Activated CD4-positive, alpha-beta memory T cell treated with anti-CD3 and anti-CD28 coated beads, Interleukin-2, amount 10 ng/mL, durations not matched to agents 7 days and 5 days (primary cell): ENCODE data around the gene C1QL3. TPM values are rescaled to one million over a fixed set of nuclear protein-coding genes. Genes with fewer than 3 reads are reported as not detected.
A peak's percentile ranks its signal among the peaks of the same experiment; 100 is the strongest.

ENCODE experiments used
- CTCF ChIA-PET: fragments of 350-600 bp; sonication (Branson Sonifier 250); formaldehyde crosslinking; loops from one replicate; lab custom pipeline; 2021; ENCODE audit warnings: antibody characterized with exemption, inconsistent platforms; lab: Charles Lee
- POLR2A ChIA-PET: fragments of 350-600 bp; sonication (Branson Sonifier 250); formaldehyde crosslinking; loops from one replicate; lab custom pipeline; 2021; ENCODE audit warnings: antibody characterized with exemption; lab: Charles Lee
- DNase-seq: peaks from one replicate; pipeline ENCODE4 v3.0.0-alpha.2; 2020
- H3K27ac Mint-ChIP-seq: one replicate; pipeline ENCODE4 v1.8.0; 2021; ENCODE audit warnings: mild to moderate bottlenecking, mixed read lengths
- H3K27me3 Mint-ChIP-seq: one replicate; pipeline ENCODE4 v1.8.0; 2021; ENCODE audit warnings: mixed read lengths
- H3K36me3 Mint-ChIP-seq: one replicate; pipeline ENCODE4 v1.8.0; 2021; ENCODE audit warnings: low read depth, mixed read lengths
- H3K4me1 Mint-ChIP-seq: one replicate; pipeline ENCODE4 v1.8.0; 2021; ENCODE audit warnings: mixed read lengths
- H3K4me3 Mint-ChIP-seq: one replicate; pipeline ENCODE4 v1.8.0; 2021; ENCODE audit warnings: mild to moderate bottlenecking, mixed read lengths
- H3K9me3 Mint-ChIP-seq: one replicate; pipeline ENCODE4 v1.8.0; 2021; ENCODE audit warnings: mixed read lengths
- total RNA-seq, 2 experiments: library from RNA; stranded (reverse); gene quantifications; one replicate each; pipeline ENCODE4 v1.2.3, GENCODE V29; 2021

Gene C1QL3
- total RNA-seq, 2 experiments from 2014 or later, result 0.08 to 0.15 TPM

- CTCF ChIA-PET, result no interaction called here
- peaks cover 3% of the 10 kb centered on the region for H3K4me1 Mint-ChIP-seq
- POLR2A ChIA-PET, result no interaction called here
- no peak overlapping the region for H3K27ac Mint-ChIP-seq
- H3K9me3 Mint-ChIP-seq, result no peaks in the 10 kb centered on the region
- H3K4me3 Mint-ChIP-seq, result no peak overlapping the region
- DNase-seq, result no peak
- H3K36me3 Mint-ChIP-seq, result peaks cover 18% of the 10 kb centered on the region
- H3K27me3 Mint-ChIP-seq, result no peaks in the 10 kb centered on the region
These were observed 38.3 kb downstream of the C1QL3 start for GRCh38 chr10:16483241-16483917.

GRCh38 chr10:16481052-16481728, 40.5 kb downstream of the C1QL3 start:
- H3K4me1 Mint-ChIP-seq, result peaks cover 3% of the 10 kb centered on the region
- ChIA-PET POLR2A (no interaction called here), CTCF (interaction anchor here (1.3 kb wide), 1 partner anchor 9 kb away, joined by 3 read pairs; no protein-coding TSS in a partner anchor)
- H3K9me3 Mint-ChIP-seq, result no peaks in the 10 kb centered on the region
- H3K27me3 Mint-ChIP-seq, result no peaks in the 10 kb centered on the region
- H3K4me3 Mint-ChIP-seq, result no peak overlapping the region
- peaks cover 12% of the 10 kb centered on the region for H3K36me3 Mint-ChIP-seq
- no peak overlapping the region for H3K27ac Mint-ChIP-seq
- DNase-seq, result no peak

- peaks cover 3% of the 10 kb centered on the region for H3K4me1 Mint-ChIP-seq
- peaks cover 7% of the 10 kb centered on the region for H3K36me3 Mint-ChIP-seq
- H3K27me3 Mint-ChIP-seq, result no peaks in the 10 kb centered on the region
- DNase-seq, result no peak
- CTCF ChIA-PET, result no interaction called here
- no peaks in the 10 kb centered on the region for H3K9me3 Mint-ChIP-seq
- H3K27ac Mint-ChIP-seq, result no peak overlapping the region
- POLR2A ChIA-PET, result interaction anchor here (0.6 kb wide), 1 partner anchor 11 kb away, joined by 3 read pairs; no protein-coding TSS in a partner anchor
- H3K4me3 Mint-ChIP-seq, result no peak overlapping the region
These were observed 42.9 kb downstream of the C1QL3 start for GRCh38 chr10:16478801-16479200.

GRCh38 chr10:16477757-16478156, 43.9 kb downstream of the C1QL3 start:
- H3K27ac Mint-ChIP-seq, result no peak overlapping the region
- no peaks in the 10 kb centered on the region for H3K27me3 Mint-ChIP-seq
- ChIA-PET CTCF (no interaction called here), POLR2A (no interaction called here)
- no peaks in the 10 kb centered on the region for H3K9me3 Mint-ChIP-seq
- no peak for DNase-seq
- H3K4me1 Mint-ChIP-seq, result no peaks in the 10 kb centered on the region
- no peak overlapping the region for H3K4me3 Mint-ChIP-seq
- peaks cover 2% of the 10 kb centered on the region for H3K36me3 Mint-ChIP-seq

- Mint-ChIP-seq H3K36me3 (peaks cover 9% of the 10 kb centered on the region), H3K4me1 (peaks cover 6% of the 10 kb centered on the region), H3K27ac (no peak overlapping the region), H3K9me3 (no peaks in the 10 kb centered on the region), H3K4me3 (no peak overlapping the region), H3K27me3 (no peaks in the 10 kb centered on the region)
- DNase-seq, result no peak
- POLR2A ChIA-PET, result no interaction called here
- CTCF ChIA-PET, result no interaction called here
These were observed 48.9 kb downstream of the C1QL3 start for GRCh38 chr10:16472828-16473227.

- Mint-ChIP-seq H3K27ac (peak overlapping the region; percentile 11), H3K9me3 (no peaks in the 10 kb centered on the region), H3K27me3 (no peaks in the 10 kb centered on the region), H3K36me3 (peaks cover 11% of the 10 kb centered on the region), H3K4me1 (peaks cover 6% of the 10 kb centered on the region), H3K4me3 (no peak overlapping the region)
- POLR2A ChIA-PET, result no interaction called here
- CTCF ChIA-PET, result no interaction called here
- DNase-seq, result peak; percentile 27
These were observed 50.9 kb downstream of the C1QL3 start for GRCh38 chr10:16470747-16471146.

GRCh38 chr10:16466001-16466400, 55.7 kb downstream of the C1QL3 start:
- ChIA-PET CTCF (no interaction called here), POLR2A (no interaction called here)
- peaks cover 30% of the 10 kb centered on the region for H3K36me3 Mint-ChIP-seq
- no peaks in the 10 kb centered on the region for H3K9me3 Mint-ChIP-seq
- H3K4me1 Mint-ChIP-seq, result peaks cover 5% of the 10 kb centered on the region
- no peak overlapping the region for H3K27ac Mint-ChIP-seq
- no peak overlapping the region for H3K4me3 Mint-ChIP-seq
- no peaks in the 10 kb centered on the region for H3K27me3 Mint-ChIP-seq
- DNase-seq, result no peak

Other genes starting within 250 kb of the C1QL3 start
- 10 to 100 TPM; 17.4 to 18.3 TPM for gene PTER, start 84.9 kb downstream of the C1QL3 start, total RNA-seq